K562 (cell line): ENCODE measurements around the gene KIF19. TPM values are rescaled to one million over a fixed set of nuclear protein-coding genes. Genes with fewer than 3 reads are reported as not detected.
A peak's percentile ranks its signal among the peaks of the same experiment; 100 is the strongest.

Experiments
- ATAC-seq: fragments of 200-7000 bp; cut with Tn5 transposase; 3 replicates; pipeline ENCODE4 v1.9.1; 2020; ENCODE audit warnings: moderate library complexity
- BruUV-seq: library from RNA; stranded (reverse); fragments of 400-500 nt; replicated peaks from 2 replicates; lab custom pipeline; 2021; lab: Mats Ljungman, UMichigan
- CTCF ChIA-PET: fragments of 300-600 bp; formaldehyde crosslinking; extraction: SDS; loops from one replicate; lab custom pipeline; 2021; ENCODE audit warnings: low intra/inter-chr PET ratio; lab: Yijun Ruan, JAX
- POLR2A ChIA-PET: fragments of 300-600, 350-650 bp; sonication (Branson Sonifier 250); formaldehyde crosslinking; extraction: SDS; loops from one replicate; lab custom pipeline; 2021; ENCODE audit warnings: antibody characterized with exemption, inconsistent platforms; lab: Yijun Ruan, JAX
- DNase-seq, 4 experiments: peaks; one replicate each; pipeline versions ENCODE4 v3.0.0 to v3.0.0-alpha.2; 2011 to 2018; ENCODE audit warnings: low spot score in 3 of 4, mixed read lengths in 3 of 4; ENCODE audit errors: extremely low read depth in 1 of 4
- FAIRE-seq: peaks from 2 replicates; lab custom pipeline; 2011; peaks lifted over from hg19 to GRCh38; lab: Jason Lieb, UNC
- H2AFZ ChIP-seq: 2 replicates; pipeline ENCODE4 v1.6.0; 2011; ENCODE audit warnings: low read depth, low read length, control low read depth, inconsistent platforms
- H3K27ac ChIP-seq: fragments of 200-600 bp; 3 replicates; pipeline ENCODE4 v1.8.0; 2011; ENCODE audit warnings: low read depth, mild to moderate bottlenecking, control low read depth, inconsistent platforms, low read length, moderate library complexity, mixed read lengths; ENCODE audit errors: extremely low read depth
- H3K27me3 ChIP-seq, 2 experiments: fragments of 300-600 bp in 1 of 2; 2 replicates in 1 of 2; 3 replicates in 1 of 2; pipeline versions ENCODE4 v1.6.0 to v1.8.0; 2011; ENCODE audit warnings: inconsistent platforms in 2 of 2, low read length in 2 of 2, mild to moderate bottlenecking in 1 of 2, mixed read lengths in 1 of 2, moderate library complexity in 1 of 2; ENCODE audit not compliant: control insufficient read depth in 2 of 2, insufficient read depth in 2 of 2
- H3K36me3 ChIP-seq: fragments of 300-600 bp; 3 replicates; pipeline ENCODE4 v1.8.0; 2011; ENCODE audit warnings: mild to moderate bottlenecking, low read length, inconsistent platforms; ENCODE audit not compliant: control insufficient read depth, insufficient read depth
- H3K4me1 ChIP-seq, 2 experiments: fragments of 200-600 bp in 1 of 2; replicated peaks in 1 of 2; 2 replicates in 1 of 2; 3 replicates in 1 of 2; pipeline versions ENCODE4 v1.5.1 to v1.8.0; 2011; ENCODE audit warnings: inconsistent platforms in 2 of 2, low read length in 2 of 2, mild to moderate bottlenecking in 1 of 2, mixed read lengths in 1 of 2, moderate library complexity in 1 of 2; ENCODE audit not compliant: control insufficient read depth in 2 of 2, insufficient read depth in 2 of 2
- H3K4me2 ChIP-seq: 2 replicates; pipeline ENCODE4 v1.6.1; 2011; ENCODE audit warnings: low read length, control low read depth, inconsistent platforms, mixed read lengths; ENCODE audit not compliant: insufficient read depth
- H3K4me3 ChIP-seq: fragments of 200-600 bp; sonication (generic), shearing (Covaris generic); 2 replicates; pipeline ENCODE4 v1.5.1; 2016; ENCODE audit warnings: control low read depth, inconsistent platforms
- H3K79me2 ChIP-seq: fragments of 200-600 bp; 3 replicates; pipeline ENCODE4 v1.8.0; 2011; ENCODE audit warnings: low read length, inconsistent platforms; ENCODE audit not compliant: control insufficient read depth, insufficient read depth
- H3K9ac ChIP-seq, 2 experiments: 2 replicates each; pipeline versions ENCODE4 v1.6.0 to v1.6.1; 2011; ENCODE audit warnings: low read depth in 2 of 2, low read length in 2 of 2, control low read depth in 1 of 2, inconsistent platforms in 1 of 2, mild to moderate bottlenecking in 1 of 2, mixed read lengths in 1 of 2; ENCODE audit not compliant: insufficient read depth in 1 of 2
- H3K9me1 ChIP-seq: one replicate; pipeline ENCODE4 v1.6.0; 2011; ENCODE audit warnings: inconsistent platforms, mild to moderate bottlenecking, low read length, moderate library complexity; ENCODE audit not compliant: control insufficient read depth, insufficient read depth
- H3K9me3 ChIP-seq: replicated peaks from 2 replicates; pipeline ENCODE4 v1.5.1; 2011; ENCODE audit warnings: low read depth, low read length, inconsistent platforms; ENCODE audit not compliant: control insufficient read depth, insufficient read depth
- H4K20me1 ChIP-seq: replicated peaks from 2 replicates; pipeline ENCODE4 v1.6.1; 2011; ENCODE audit warnings: low read length, inconsistent platforms, mixed read lengths; ENCODE audit not compliant: control insufficient read depth, insufficient read depth
- KAT2B ChIP-seq: IDR thresholded peaks from one replicate; pipeline ENCODE4 v1.6.1; 2012; ENCODE audit warnings: low read depth, mild to moderate bottlenecking, control low read depth, inconsistent platforms, low read length, moderate library complexity
- MEIS2 ChIP-seq: fragments of 450-650 bp; IDR thresholded peaks from 2 replicates; pipeline ENCODE4 v1.6.1; 2014; ENCODE audit warnings: mild to moderate bottlenecking; ENCODE audit not compliant: partially characterized antibody
- ZNF3 ChIP-seq: fragments of 250-450 bp; sonication (Bioruptor Pico); IDR thresholded peaks from 2 replicates; pipeline ENCODE4 v1.5.0; 2021; ENCODE audit warnings: mild to moderate bottlenecking, moderate library complexity
- WGBS: fragments of 100-300 bp; shearing (Covaris generic); methylation state at CpG from one replicate; pipeline ENCODE4 v1.1.6; 2016; ENCODE audit warnings: low coverage, mixed read lengths; ENCODE audit not compliant: insufficient coverage; ENCODE audit errors: missing lambda C conversion rate; 5-methylcytosine and 5-hydroxymethylcytosine counted together
- in situ Hi-C: fragments of 300-500 bp; cut with MboI; formaldehyde crosslinking; loops from 4 replicates; pipeline ENCODE4 v1.15.0; 2018; ENCODE audit warnings: inconsistent platforms, mixed read lengths
- intact Hi-C: fragments of 100-400 bp; cut with micrococcal nuclease; formaldehyde crosslinking; loops from 2 replicates; pipeline ENCODE4 v1.14.2; 2022
- polyA plus RNA-seq, 8 experiments: library from polyadenylated mRNA; depleted of rRNA in 4 of 8; stranded (reverse) in 5 of 8; unstranded in 3 of 8; fragments of >200 nt; fragmentation: Nextera tagmentation in 2 of 8; fragmentation: Illumina TruSeq in 1 of 8; extraction: Ambion mirVana in 2 of 8; extraction: Trizol in 1 of 8; gene quantifications; 2 replicates each; pipeline versions ENCODE4 v1.2.1 to v1.2.3, GENCODE V29; 2011 to 2014; ENCODE audit warnings: inconsistent platforms in 1 of 8, missing spikeins in 1 of 8
- total RNA-seq, 7 experiments: library from RNA; depleted of rRNA in 6 of 7; stranded (reverse); fragments of >200 nt in 6 of 7; fragmentation: Illumina TruSeq in 2 of 7; extraction: Trizol in 2 of 7; gene quantifications; 2 replicates each; pipeline versions ENCODE4 v1.2.1 to v1.2.3, GENCODE V29; 2011 to 2021; ENCODE audit warnings: low replicate concordance in 1 of 7
- TF ChIP-seq, protein P1 (sequence below): fragments of 450-650 bp; IDR thresholded peaks from 2 replicates; pipeline ENCODE4 v1.6.1; 2016; ENCODE audit warnings: missing biosample characterization, missing genetic modification characterization
- TF ChIP-seq, protein P2 (sequence below): fragments of 250-450 bp; sonication (Bioruptor Pico); IDR thresholded peaks from 2 replicates; pipeline ENCODE4 v1.4.0; 2020

KIF19 gene
- total and polyA plus RNA-seq, 9 of the 15 experiments (the other 6 are each of a cell fraction or from before 2014, with no cell fraction given) = 0.10 TPM; not detected in 8

DNA sequence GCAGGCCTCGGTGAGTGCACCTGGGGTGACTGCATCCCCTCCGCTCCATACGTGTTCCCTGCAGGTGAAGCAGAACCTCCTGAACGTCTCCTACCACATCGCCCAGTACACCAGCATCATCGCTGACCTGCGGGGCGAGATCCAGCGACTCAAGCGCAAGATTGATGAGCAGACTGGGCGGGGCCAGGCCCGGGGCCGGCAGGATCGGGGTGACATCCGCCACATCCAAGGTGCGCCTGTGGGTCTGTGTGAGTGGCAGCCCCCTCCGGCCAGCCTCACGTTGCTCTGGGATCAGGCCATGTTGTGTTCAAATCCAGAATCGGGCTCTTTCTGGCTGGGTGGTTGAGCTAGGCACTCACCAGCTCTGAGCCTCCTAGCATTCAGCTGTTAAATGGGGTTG lies 23.1 kb downstream of the KIF19 start:
- ATAC-seq = no peak
- intact Hi-C loops = no loop called here
- no peak for FAIRE-seq
- Histone ChIP-seq H3K9ac (no peak overlapping the region), H3K4me1 (peaks cover 0 to 35% of the 10 kb centered on the region in 2 experiments; a peak in 2 of 5 replicates), H3K36me3 (no peaks in the 10 kb centered on the region), H3K27me3 (peaks cover 57 to 95% of the 10 kb centered on the region in 2 experiments), H3K79me2 (no peaks in the 10 kb centered on the region), H3K9me1 (no peaks in the 10 kb centered on the region), H3K27ac (no peak overlapping the region), H2AFZ (no peak overlapping the region), H3K4me2 (no peak overlapping the region), H4K20me1 (peaks cover 13% of the 10 kb centered on the region), H3K4me3 (no peak overlapping the region), H3K9me3 (no peaks in the 10 kb centered on the region)
- TF ChIP-seq, protein P1, sequence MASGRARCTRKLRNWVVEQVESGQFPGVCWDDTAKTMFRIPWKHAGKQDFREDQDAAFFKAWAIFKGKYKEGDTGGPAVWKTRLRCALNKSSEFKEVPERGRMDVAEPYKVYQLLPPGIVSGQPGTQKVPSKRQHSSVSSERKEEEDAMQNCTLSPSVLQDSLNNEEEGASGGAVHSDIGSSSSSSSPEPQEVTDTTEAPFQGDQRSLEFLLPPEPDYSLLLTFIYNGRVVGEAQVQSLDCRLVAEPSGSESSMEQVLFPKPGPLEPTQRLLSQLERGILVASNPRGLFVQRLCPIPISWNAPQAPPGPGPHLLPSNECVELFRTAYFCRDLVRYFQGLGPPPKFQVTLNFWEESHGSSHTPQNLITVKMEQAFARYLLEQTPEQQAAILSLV (tag) = no peak
- TF ChIP-seq, protein P2, sequence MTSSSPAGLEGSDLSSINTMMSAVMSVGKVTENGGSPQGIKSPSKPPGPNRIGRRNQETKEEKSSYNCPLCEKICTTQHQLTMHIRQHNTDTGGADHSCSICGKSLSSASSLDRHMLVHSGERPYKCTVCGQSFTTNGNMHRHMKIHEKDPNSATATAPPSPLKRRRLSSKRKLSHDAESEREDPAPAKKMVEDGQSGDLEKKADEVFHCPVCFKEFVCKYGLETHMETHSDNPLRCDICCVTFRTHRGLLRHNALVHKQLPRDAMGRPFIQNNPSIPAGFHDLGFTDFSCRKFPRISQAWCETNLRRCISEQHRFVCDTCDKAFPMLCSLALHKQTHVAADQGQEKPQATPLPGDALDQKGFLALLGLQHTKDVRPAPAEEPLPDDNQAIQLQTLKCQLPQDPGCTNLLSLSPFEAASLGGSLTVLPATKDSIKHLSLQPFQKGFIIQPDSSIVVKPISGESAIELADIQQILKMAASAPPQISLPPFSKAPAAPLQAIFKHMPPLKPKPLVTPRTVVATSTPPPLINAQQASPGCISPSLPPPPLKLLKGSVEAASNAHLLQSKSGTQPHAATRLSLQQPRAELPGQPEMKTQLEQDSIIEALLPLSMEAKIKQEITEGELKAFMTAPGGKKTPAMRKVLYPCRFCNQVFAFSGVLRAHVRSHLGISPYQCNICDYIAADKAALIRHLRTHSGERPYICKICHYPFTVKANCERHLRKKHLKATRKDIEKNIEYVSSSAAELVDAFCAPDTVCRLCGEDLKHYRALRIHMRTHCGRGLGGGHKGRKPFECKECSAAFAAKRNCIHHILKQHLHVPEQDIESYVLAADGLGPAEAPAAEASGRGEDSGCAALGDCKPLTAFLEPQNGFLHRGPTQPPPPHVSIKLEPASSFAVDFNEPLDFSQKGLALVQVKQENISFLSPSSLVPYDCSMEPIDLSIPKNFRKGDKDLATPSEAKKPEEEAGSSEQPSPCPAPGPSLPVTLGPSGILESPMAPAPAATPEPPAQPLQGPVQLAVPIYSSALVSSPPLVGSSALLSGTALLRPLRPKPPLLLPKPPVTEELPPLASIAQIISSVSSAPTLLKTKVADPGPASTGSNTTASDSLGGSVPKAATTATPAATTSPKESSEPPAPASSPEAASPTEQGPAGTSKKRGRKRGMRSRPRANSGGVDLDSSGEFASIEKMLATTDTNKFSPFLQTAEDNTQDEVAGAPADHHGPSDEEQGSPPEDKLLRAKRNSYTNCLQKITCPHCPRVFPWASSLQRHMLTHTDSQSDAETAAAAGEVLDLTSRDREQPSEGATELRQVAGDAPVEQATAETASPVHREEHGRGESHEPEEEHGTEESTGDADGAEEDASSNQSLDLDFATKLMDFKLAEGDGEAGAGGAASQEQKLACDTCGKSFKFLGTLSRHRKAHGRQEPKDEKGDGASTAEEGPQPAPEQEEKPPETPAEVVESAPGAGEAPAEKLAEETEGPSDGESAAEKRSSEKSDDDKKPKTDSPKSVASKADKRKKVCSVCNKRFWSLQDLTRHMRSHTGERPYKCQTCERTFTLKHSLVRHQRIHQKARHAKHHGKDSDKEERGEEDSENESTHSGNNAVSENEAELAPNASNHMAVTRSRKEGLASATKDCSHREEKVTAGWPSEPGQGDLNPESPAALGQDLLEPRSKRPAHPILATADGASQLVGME = no peak
- TF ChIP-seq KAT2B = no peak
- TF ChIP-seq MEIS2 = peak; percentile 9
- TF ChIP-seq ZNF3 (CRISPR knock-in tag) = no peak
- DNase-seq = no peak
- in situ Hi-C loops = loop anchor here (5.0 kb wide), 1 partner anchor 47 kb away; no protein-coding TSS in a partner anchor
- ChIA-PET POLR2A (interaction anchor here (0.6 to 1.1 kb wide), 2 partner anchors 41 to 106 kb away, joined by 3 read pairs; no protein-coding TSS in a partner anchor), CTCF (no interaction called here)
- under 1% methylated on average over 19 of the region's 19 CpGs for WGBS
- BruUV-seq = no TSS peak
